GM12878 (cell line): ENCODE measurements around the gene CKS1B. TPM values are rescaled to one million over a fixed set of nuclear protein-coding genes. Genes with fewer than 3 reads are reported as not detected.

Experiments used
- ATAC-seq: fragments of 200-7000 bp; cut with Tn5 transposase; 3 replicates; pipeline ENCODE4 v1.9.1; 2020; ENCODE audit warnings: mild to moderate bottlenecking, moderate library complexity
- BruUV-seq: library from RNA; stranded (reverse); fragments of 400-500 nt; replicated peaks from 2 replicates; lab custom pipeline; 2021; lab: Mats Ljungman, UMichigan
- CTCF ChIA-PET: fragments of 300-600 bp; sonication (Branson Sonifier 250); formaldehyde crosslinking; extraction: SDS; loops from one replicate; lab custom pipeline; 2021; ENCODE audit warnings: inconsistent platforms; lab: Yijun Ruan, JAX
- POLR2A ChIA-PET: fragments of 350-600 bp; formaldehyde crosslinking; extraction: SDS; loops from one replicate; lab custom pipeline; 2021; ENCODE audit warnings: inconsistent platforms; lab: Charles Lee
- RAD21 ChIA-PET: fragments of 300-600 bp; sonication (Branson Sonifier 250); formaldehyde crosslinking; loops from one replicate; lab custom pipeline; 2023; ENCODE audit warnings: antibody characterized with exemption; ENCODE audit not compliant: unreplicated experiment; lab: Charles Lee
- SMC1A ChIA-PET: fragments of 300-600 bp; sonication (Branson Sonifier 250); formaldehyde crosslinking; loops from one replicate; lab custom pipeline; 2023; ENCODE audit not compliant: unreplicated experiment, uncharacterized antibody; lab: Charles Lee
- DNase-seq: peaks from one replicate; pipeline ENCODE4 v3.0.0-alpha.2; 2011; ENCODE audit warnings: low read depth, low spot score
- FAIRE-seq: peaks from 3 replicates; lab custom pipeline; 2011; peaks lifted over from hg19 to GRCh38; lab: Jason Lieb, UNC
- H2AFZ ChIP-seq: 2 replicates; pipeline ENCODE4 v1.6.0; 2011; ENCODE audit warnings: low read depth, low read length, control low read depth; ENCODE audit not compliant: control insufficient read depth
- H3K27ac ChIP-seq: 2 replicates; pipeline ENCODE4 v1.5.1; 2011; ENCODE audit warnings: control low read depth; ENCODE audit not compliant: control insufficient read depth, insufficient read depth
- H3K27me3 ChIP-seq, 2 experiments: replicated peaks in 1 of 2; 2 replicates each; pipeline versions ENCODE4 v1.6.0 to v1.6.1; 2011; ENCODE audit warnings: low read length in 1 of 2; ENCODE audit not compliant: control insufficient read depth in 2 of 2, insufficient read depth in 2 of 2
- H3K36me3 ChIP-seq, 2 experiments: 2 replicates each; pipeline ENCODE4 v1.5.1; 2011; ENCODE audit warnings: low read length in 1 of 2; ENCODE audit not compliant: control insufficient read depth in 2 of 2, insufficient read depth in 2 of 2
- H3K4me1 ChIP-seq: 2 replicates; pipeline ENCODE4 v1.6.1; 2011; ENCODE audit warnings: mild to moderate bottlenecking, low read length, moderate library complexity, mixed read lengths; ENCODE audit not compliant: control insufficient read depth, insufficient read depth
- H3K4me2 ChIP-seq: 2 replicates; pipeline ENCODE4 v1.6.0; 2011; ENCODE audit warnings: control low read depth; ENCODE audit not compliant: control insufficient read depth, insufficient read depth
- H3K4me3 ChIP-seq: fragments of 200-600 bp; sonication (generic); 2 replicates; pipeline ENCODE4 v1.5.1; 2016
- H3K79me2 ChIP-seq: 2 replicates; pipeline ENCODE4 v1.6.0; 2011; ENCODE audit warnings: low read length; ENCODE audit not compliant: control insufficient read depth, insufficient read depth
- H3K9ac ChIP-seq: 2 replicates; pipeline ENCODE4 v1.8.0; 2011; ENCODE audit warnings: low read length, control low read depth, mixed read lengths; ENCODE audit not compliant: control insufficient read depth, insufficient read depth
- H3K9me3 ChIP-seq: replicated peaks from 3 replicates; pipeline ENCODE4 v1.5.1; 2011; ENCODE audit warnings: mild to moderate bottlenecking, low read length; ENCODE audit not compliant: control insufficient read depth, insufficient read depth
- H4K20me1 ChIP-seq: 2 replicates; pipeline ENCODE4 v1.6.0; 2011; ENCODE audit not compliant: control insufficient read depth, insufficient read depth
- BCL11A ChIP-seq: IDR thresholded peaks from 2 replicates; pipeline ENCODE4 v1.6.1; 2011; ENCODE audit warnings: low read depth, low read length
- BRCA1 ChIP-seq: IDR thresholded peaks from 2 replicates; pipeline ENCODE4 v1.6.1; 2011; ENCODE audit warnings: low read depth, low read length, improper control_type of control experiment
- CHD1 ChIP-seq: IDR thresholded peaks from 2 replicates; pipeline ENCODE4 v1.6.1; 2012; ENCODE audit warnings: low read depth, low read length, improper control_type of control experiment
- E2F4 ChIP-seq: IDR thresholded peaks from 2 replicates; pipeline ENCODE4 v1.6.1; 2012; ENCODE audit warnings: low read depth, low read length, improper control_type of control experiment
- EZH2 ChIP-seq: IDR thresholded peaks from 2 replicates; pipeline ENCODE4 v1.6.1; 2012; ENCODE audit warnings: low read depth, mild to moderate bottlenecking, control low read depth, inconsistent platforms, low read length, borderline replicate concordance; ENCODE audit not compliant: control insufficient read depth
- MEF2A ChIP-seq: IDR thresholded peaks from 2 replicates; pipeline ENCODE4 v1.6.1; 2011; ENCODE audit warnings: low read depth, mild to moderate bottlenecking, low read length, moderate library complexity; ENCODE audit not compliant: insufficient read depth
- NFIC ChIP-seq: IDR thresholded peaks from 2 replicates; pipeline ENCODE4 v1.6.1; 2012; ENCODE audit warnings: low read depth, mild to moderate bottlenecking, inconsistent platforms, low read length, moderate library complexity
- NFXL1 ChIP-seq: fragments of 450-650 bp; IDR thresholded peaks from 2 replicates; pipeline ENCODE4 v1.6.1; 2017; ENCODE audit warnings: antibody characterized with exemption, mild to moderate bottlenecking, borderline replicate concordance
- PML ChIP-seq: IDR thresholded peaks from 2 replicates; pipeline ENCODE4 v1.6.1; 2012; ENCODE audit warnings: low read length, inconsistent platforms
- REST ChIP-seq: IDR thresholded peaks from 2 replicates; pipeline ENCODE4 v1.6.1; 2012; ENCODE audit warnings: mild to moderate bottlenecking, low read depth, low read length
- RFX5 ChIP-seq: IDR thresholded peaks from 2 replicates; pipeline ENCODE4 v1.6.1; 2011; ENCODE audit warnings: low read depth, low read length, improper control_type of control experiment
- SMAD1 ChIP-seq: fragments of 450-650 bp; IDR thresholded peaks from 2 replicates; pipeline ENCODE4 v1.6.1; 2018; ENCODE audit warnings: mild to moderate bottlenecking, low read depth; ENCODE audit not compliant: partially characterized antibody
- WRNIP1 ChIP-seq: IDR thresholded peaks from 2 replicates; pipeline ENCODE4 v1.6.1; 2011; ENCODE audit warnings: low read depth, low read length, improper control_type of control experiment, borderline replicate concordance
- ZNF24 ChIP-seq: fragments of 450-650 bp; IDR thresholded peaks from 2 replicates; pipeline ENCODE4 v1.6.1; 2017; ENCODE audit warnings: antibody characterized with exemption, mild to moderate bottlenecking
- ZNF384 ChIP-seq: IDR thresholded peaks from 2 replicates; pipeline ENCODE4 v1.6.1; 2012; ENCODE audit warnings: low read depth, mild to moderate bottlenecking, low read length, improper control_type of control experiment, borderline replicate concordance
- WGBS: methylation state at CpG from one replicate; pipeline ENCODE4 v1.1.6; 2016; ENCODE audit warnings: low lambda C conversion rate; ENCODE audit not compliant: insufficient replicate concordance, insufficient coverage; ENCODE audit errors: missing lambda C conversion rate; 5-methylcytosine and 5-hydroxymethylcytosine counted together
- in situ Hi-C: fragments of 300-500 bp; cut with MboI; formaldehyde crosslinking; loops from 9 replicates; pipeline ENCODE4 v1.14.3; 2018; ENCODE audit warnings: mixed read lengths
- intact Hi-C: fragments of 100-400 bp; cut with micrococcal nuclease; formaldehyde crosslinking; loops from one replicate; pipeline ENCODE4 v1.14.2; 2022; ENCODE audit not compliant: unreplicated experiment
- polyA plus RNA-seq, 11 experiments: library from polyadenylated mRNA; depleted of rRNA in 4 of 11; unstranded in 6 of 11; stranded (reverse) in 5 of 11; fragments of >200 nt; fragmentation: Nextera tagmentation in 4 of 11; fragmentation: Illumina TruSeq in 1 of 11; extraction: Ambion mirVana in 4 of 11; extraction: Trizol in 1 of 11; gene quantifications; 1 replicate in 1 of 11; 2 replicates in 10 of 11; pipeline versions ENCODE4 v1.2.1 to v1.2.3, GENCODE V29; 2011 to 2016; ENCODE audit warnings: inconsistent platforms in 2 of 11, missing spikeins in 2 of 11, low read depth in 1 of 11
- total RNA-seq, 4 experiments: library from RNA; depleted of rRNA in 3 of 4; stranded (reverse); fragments of >200 nt in 3 of 4; fragmentation: Illumina TruSeq in 1 of 4; extraction: Trizol in 1 of 4; gene quantifications; 2 replicates each; pipeline versions ENCODE4 v1.2.1 to v1.2.3, GENCODE V29; 2013 to 2021
- TF ChIP-seq, protein P1 (sequence below): IDR thresholded peaks from 2 replicates; pipeline ENCODE4 v1.6.1; 2011; ENCODE audit warnings: low read depth, low read length, improper control_type of control experiment, borderline replicate concordance
- TF ChIP-seq, protein P2 (sequence below), 3 experiments: IDR thresholded peaks in 2 of 3; conservative IDR thresholded peaks in 1 of 3; 2 replicates each; pipeline ENCODE4 v1.5.1; 2011; ENCODE audit warnings: low read depth in 3 of 3, low read length in 3 of 3, mild to moderate bottlenecking in 3 of 3, control low read depth in 2 of 3, moderate library complexity in 2 of 3, inconsistent platforms in 1 of 3, mixed read lengths in 1 of 3; ENCODE audit not compliant: control insufficient read depth in 2 of 3, insufficient read depth in 1 of 3; ENCODE audit errors: extremely low read depth in 1 of 3

The CKS1B gene
- total and polyA plus RNA-seq, 10 of the 15 experiments (the other 5 are each of a cell fraction or from before 2014, with no cell fraction given) = 125 to 608 (median 364) TPM

GRCh38 chr1:154926201-154926600 is 48.3 kb upstream of the CKS1B start:
- ChIA-PET CTCF (no interaction called here), SMC1A (no interaction called here), POLR2A (no interaction called here), RAD21 (interaction anchor here (0.5 kb wide), 1 partner anchor 192 kb away, joined by 3 read pairs; no protein-coding TSS in a partner anchor)
- FAIRE-seq = no peak
- Histone ChIP-seq H3K36me3 (peaks cover 22 to 32% of the 10 kb centered on the region in 2 experiments), H3K4me2 (no peak overlapping the region), H3K4me1 (no peaks in the 10 kb centered on the region), H3K9me3 (no peaks in the 10 kb centered on the region), H4K20me1 (no peaks in the 10 kb centered on the region), H2AFZ (no peak overlapping the region), H3K4me3 (no peak overlapping the region), H3K79me2 (no peaks in the 10 kb centered on the region), H3K27me3 (no peaks in the 10 kb centered on the region), H3K9ac (no peak overlapping the region), H3K27ac (no peak overlapping the region)
- no peak for TF ChIP-seq ZNF384
- TF ChIP-seq, protein P1, sequence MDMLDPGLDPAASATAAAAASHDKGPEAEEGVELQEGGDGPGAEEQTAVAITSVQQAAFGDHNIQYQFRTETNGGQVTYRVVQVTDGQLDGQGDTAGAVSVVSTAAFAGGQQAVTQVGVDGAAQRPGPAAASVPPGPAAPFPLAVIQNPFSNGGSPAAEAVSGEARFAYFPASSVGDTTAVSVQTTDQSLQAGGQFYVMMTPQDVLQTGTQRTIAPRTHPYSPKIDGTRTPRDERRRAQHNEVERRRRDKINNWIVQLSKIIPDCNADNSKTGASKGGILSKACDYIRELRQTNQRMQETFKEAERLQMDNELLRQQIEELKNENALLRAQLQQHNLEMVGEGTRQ = no peak
- no peak for TF ChIP-seq NFXL1
- no peak for TF ChIP-seq BCL11A
- TF ChIP-seq, protein P2, sequence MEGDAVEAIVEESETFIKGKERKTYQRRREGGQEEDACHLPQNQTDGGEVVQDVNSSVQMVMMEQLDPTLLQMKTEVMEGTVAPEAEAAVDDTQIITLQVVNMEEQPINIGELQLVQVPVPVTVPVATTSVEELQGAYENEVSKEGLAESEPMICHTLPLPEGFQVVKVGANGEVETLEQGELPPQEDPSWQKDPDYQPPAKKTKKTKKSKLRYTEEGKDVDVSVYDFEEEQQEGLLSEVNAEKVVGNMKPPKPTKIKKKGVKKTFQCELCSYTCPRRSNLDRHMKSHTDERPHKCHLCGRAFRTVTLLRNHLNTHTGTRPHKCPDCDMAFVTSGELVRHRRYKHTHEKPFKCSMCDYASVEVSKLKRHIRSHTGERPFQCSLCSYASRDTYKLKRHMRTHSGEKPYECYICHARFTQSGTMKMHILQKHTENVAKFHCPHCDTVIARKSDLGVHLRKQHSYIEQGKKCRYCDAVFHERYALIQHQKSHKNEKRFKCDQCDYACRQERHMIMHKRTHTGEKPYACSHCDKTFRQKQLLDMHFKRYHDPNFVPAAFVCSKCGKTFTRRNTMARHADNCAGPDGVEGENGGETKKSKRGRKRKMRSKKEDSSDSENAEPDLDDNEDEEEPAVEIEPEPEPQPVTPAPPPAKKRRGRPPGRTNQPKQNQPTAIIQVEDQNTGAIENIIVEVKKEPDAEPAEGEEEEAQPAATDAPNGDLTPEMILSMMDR (IDR thresholded peaks at IDR 0.05 in 2 of 3, conservative IDR thresholded peaks at IDR 0.05 in 1 of 3; ENCODE audit: control insufficient read depth in 2 of 3, extremely low read depth in 1 of 3, insufficient read depth in 1 of 3, low read depth in 3 of 3, low read length in 3 of 3) = no peak
- TF ChIP-seq REST = no peak
- TF ChIP-seq EZH2 = no peak
- no peak for TF ChIP-seq PML
- no peak for TF ChIP-seq ZNF24
- no peak for TF ChIP-seq NFIC
- no peak for TF ChIP-seq RFX5
- no peak for TF ChIP-seq WRNIP1
- TF ChIP-seq MEF2A = no peak
- TF ChIP-seq SMAD1 = no peak
- no peak for TF ChIP-seq CHD1
- no peak for TF ChIP-seq BRCA1
- TF ChIP-seq E2F4 = no peak
- 93% methylated on average over 10 of the region's 13 CpGs for WGBS
- intact Hi-C loops = no loop called here
- ATAC-seq = no peak
- BruUV-seq = no TSS peak
- no peak for DNase-seq
- in situ Hi-C loops = no loop called here
